Measurements from ENCODE around the gene NSD2. TPM values are rescaled to one million over a fixed set of nuclear protein-coding genes. Genes with fewer than 3 reads are reported as not detected.

NSD2 gene
- total RNA-seq, 3 donors from 2014 or later, result 82.8 to 114 (median 83.3) TPM

DNA sequence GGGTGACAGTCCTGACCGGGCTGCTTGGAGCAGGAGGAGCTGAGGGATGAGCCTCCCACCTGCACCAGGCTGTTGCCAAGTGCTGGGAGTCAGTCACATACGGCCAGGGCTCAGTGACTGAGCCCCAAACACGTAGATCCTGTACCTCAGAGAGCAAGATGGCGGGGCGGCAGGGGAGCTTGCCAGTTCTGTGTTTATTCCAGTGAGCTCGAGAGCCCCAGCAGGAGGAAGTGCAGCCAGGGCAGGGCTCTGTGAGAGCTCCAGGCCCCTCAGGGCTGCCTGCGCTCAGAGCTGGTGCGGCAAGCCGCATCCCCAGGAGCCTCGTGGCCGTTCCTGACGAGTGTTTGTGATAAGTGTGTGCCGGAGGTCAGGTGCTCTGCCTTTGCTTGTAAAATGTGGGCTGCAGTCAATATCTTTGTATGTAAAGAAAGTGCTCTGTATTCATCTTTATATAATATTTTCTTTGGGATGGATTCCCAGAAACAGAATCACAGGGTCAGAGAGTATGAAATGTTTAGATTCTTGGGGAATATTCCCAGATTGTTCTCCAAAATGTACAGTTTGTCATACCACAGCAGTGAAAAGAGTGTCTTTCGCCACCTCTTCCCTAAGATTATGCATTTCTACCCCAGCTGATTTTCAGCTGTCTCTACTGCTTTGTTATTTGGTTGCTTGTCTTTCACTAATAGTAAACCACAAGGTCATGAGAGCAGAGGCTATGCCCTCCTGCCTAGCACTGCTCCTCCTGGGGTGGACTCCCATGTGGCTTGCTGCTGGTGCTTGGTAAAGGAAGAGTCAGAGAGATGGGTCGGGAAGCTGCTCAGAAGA lies 87.3 kb downstream of the NSD2 start:
- peaks cover 3% of the 10 kb centered on the region for H3K36me3 ChIP-seq (ENCODE audit: low read depth)
- ATAC-seq, result no peak

DNA sequence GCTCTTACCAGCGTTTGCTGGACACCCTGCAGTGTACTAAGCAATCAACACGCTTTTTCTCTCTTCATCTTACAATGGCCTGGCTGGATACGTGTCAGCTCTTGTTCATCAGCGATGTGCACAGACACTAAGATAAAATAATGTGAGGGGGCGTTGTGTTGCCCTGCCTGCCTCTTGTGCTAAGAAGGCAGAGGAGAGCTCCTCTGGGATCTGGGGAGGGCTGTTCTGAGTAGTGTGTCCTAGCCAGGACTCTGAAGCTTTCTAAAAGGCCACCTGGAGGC lies 87.9 kb downstream of the NSD2 start:
- H3K36me3 ChIP-seq (ENCODE audit: low read depth), result peaks cover 3% of the 10 kb centered on the region
- H3K4me3 ChIP-seq, result no peak overlapping the region
- TF ChIP-seq, protein P1, sequence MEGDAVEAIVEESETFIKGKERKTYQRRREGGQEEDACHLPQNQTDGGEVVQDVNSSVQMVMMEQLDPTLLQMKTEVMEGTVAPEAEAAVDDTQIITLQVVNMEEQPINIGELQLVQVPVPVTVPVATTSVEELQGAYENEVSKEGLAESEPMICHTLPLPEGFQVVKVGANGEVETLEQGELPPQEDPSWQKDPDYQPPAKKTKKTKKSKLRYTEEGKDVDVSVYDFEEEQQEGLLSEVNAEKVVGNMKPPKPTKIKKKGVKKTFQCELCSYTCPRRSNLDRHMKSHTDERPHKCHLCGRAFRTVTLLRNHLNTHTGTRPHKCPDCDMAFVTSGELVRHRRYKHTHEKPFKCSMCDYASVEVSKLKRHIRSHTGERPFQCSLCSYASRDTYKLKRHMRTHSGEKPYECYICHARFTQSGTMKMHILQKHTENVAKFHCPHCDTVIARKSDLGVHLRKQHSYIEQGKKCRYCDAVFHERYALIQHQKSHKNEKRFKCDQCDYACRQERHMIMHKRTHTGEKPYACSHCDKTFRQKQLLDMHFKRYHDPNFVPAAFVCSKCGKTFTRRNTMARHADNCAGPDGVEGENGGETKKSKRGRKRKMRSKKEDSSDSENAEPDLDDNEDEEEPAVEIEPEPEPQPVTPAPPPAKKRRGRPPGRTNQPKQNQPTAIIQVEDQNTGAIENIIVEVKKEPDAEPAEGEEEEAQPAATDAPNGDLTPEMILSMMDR (IDR thresholded peaks at IDR 0.05), result no peak
- H3K9me3 ChIP-seq, result no peaks in the 10 kb centered on the region
- DNase-seq (no peak), ATAC-seq (no peak)
- intact Hi-C loops (cut with DNase I, micrococcal nuclease), result no loop called here
- H3K4me1 ChIP-seq (ENCODE audit: low read depth), result no peaks in the 10 kb centered on the region

More for the DNA sequence above, 87.3 kb downstream of the NSD2 start:
- DNase-seq, result no peak
- no peaks in the 10 kb centered on the region for H3K9me3 ChIP-seq
- H3K4me1 ChIP-seq (ENCODE audit: low read depth), result no peaks in the 10 kb centered on the region
- no peak overlapping the region for H3K4me3 ChIP-seq
- intact Hi-C loops (cut with DNase I, micrococcal nuclease), result no loop called here
- TF ChIP-seq, protein P1 (IDR thresholded peaks at IDR 0.05), result no peak

DNA sequence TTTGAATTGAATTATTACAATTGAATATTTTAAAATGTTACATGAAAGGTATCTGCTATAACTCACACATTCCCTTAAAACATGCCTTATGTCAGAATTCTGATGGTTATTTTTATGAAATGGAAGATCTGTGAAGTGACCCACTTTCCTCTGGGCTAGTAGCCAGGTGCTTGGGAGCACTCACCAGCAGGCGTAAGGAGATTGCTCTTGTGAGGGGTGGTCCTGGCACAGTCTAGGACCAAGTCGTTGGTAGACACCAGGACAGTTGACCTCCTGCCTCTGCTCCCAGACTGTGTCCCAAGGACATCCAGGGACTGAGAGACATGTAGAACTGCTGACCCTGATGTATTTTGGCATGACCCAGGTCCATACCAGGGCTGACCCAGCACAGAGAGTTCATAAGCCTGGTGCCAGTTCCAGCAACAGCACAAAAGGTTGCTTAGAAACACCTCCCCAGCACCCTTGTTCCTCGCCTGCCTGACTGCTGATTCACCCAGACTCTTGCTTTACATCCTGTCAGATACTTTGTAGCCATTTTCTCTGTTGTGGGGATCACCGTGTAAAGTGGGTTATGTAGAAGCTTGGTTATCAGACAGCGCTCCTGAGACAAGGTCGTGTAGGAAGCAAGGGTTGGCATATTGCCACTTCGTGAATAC lies 89.1 kb downstream of the NSD2 start:
- Histone ChIP-seq H3K36me3 (ENCODE audit: low read depth) (peaks cover 3% of the 10 kb centered on the region), H3K4me1 (ENCODE audit: low read depth) (no peaks in the 10 kb centered on the region), H3K4me3 (no peak overlapping the region), H3K9me3 (no peaks in the 10 kb centered on the region)
- DNase-seq (no peak), ATAC-seq (no peak)
- intact Hi-C loops (cut with DNase I, micrococcal nuclease), result no loop called here
- TF ChIP-seq, protein P1 (IDR thresholded peaks at IDR 0.05), result no peak

DNA sequence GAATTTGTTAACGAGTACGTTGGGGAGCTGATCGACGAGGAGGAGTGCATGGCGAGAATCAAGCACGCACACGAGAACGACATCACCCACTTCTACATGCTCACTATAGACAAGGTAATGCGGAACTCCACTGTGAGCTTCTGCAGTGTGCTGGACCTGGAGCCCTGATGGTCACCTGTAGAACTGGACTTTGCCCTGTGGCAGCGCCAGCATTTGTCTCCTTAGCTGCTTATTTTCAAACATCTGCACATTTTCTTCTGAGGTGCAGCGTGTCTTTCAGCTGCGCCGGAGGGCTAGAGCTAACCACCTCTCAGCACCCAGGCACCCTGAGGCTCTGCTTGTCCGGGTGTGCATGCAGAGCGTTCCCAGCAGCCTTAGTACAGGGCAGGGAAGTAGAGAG lies 89.8 kb downstream of the NSD2 start:
- Histone ChIP-seq H3K4me1 (ENCODE audit: low read depth) (no peaks in the 10 kb centered on the region), H3K4me3 (no peak overlapping the region), H3K36me3 (ENCODE audit: low read depth) (peaks cover 3% of the 10 kb centered on the region), H3K9me3 (no peaks in the 10 kb centered on the region)
- TF ChIP-seq, protein P1 (IDR thresholded peaks at IDR 0.05), result no peak
- no peak for ATAC-seq
- no peak for DNase-seq
- intact Hi-C loops (cut with DNase I, micrococcal nuclease), result no loop called here

DNA sequence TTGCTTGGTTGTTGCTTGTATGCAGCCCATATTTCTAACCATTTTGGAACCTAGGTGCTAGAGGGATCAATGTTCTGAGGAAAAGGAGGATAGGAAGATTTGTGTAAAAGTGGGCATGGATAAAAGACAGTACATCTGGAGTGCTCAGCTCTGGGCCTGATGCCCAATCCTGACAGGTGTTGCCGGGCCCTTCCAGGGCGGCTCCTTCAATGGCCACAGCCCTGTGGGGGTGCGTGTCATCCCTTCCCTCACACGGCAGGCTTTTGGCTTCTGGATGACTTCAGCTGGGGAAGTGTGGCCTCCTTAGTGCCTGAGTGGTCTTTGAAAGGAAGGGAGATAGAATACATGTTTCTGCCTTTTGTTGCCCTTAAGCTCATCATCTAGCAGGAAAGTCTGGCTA lies 90.4 kb downstream of the NSD2 start:
- TF ChIP-seq, protein P1 (IDR thresholded peaks at IDR 0.05), result no peak
- H3K36me3 ChIP-seq (ENCODE audit: low read depth), result peaks cover 3% of the 10 kb centered on the region
- no peak for ATAC-seq

More for the DNA sequence above, 90.4 kb downstream of the NSD2 start:
- intact Hi-C loops (cut with DNase I, micrococcal nuclease), result no loop called here
- Histone ChIP-seq H3K4me1 (ENCODE audit: low read depth) (no peaks in the 10 kb centered on the region), H3K9me3 (no peaks in the 10 kb centered on the region), H3K4me3 (no peak overlapping the region)
- DNase-seq, result no peak

All from mucosa of descending colon (tissue), 3 donors.